SK-N-SH treated with all-trans-retinoic acid at 6 μM for 48 hours (cell line): ENCODE results near the gene EXOC4.

Experiments
- ESRRG ChIP-seq: fragments of 250-450 bp; sonication (Bioruptor Pico); IDR thresholded peaks from 2 replicates; pipeline ENCODE4 v1.6.1; 2021; ENCODE audit warnings: mild to moderate bottlenecking
- OSR1 ChIP-seq: fragments of 250-450 bp; sonication (Bioruptor Pico); IDR thresholded peaks from 2 replicates; pipeline ENCODE4 v1.8.0; 2022; ENCODE audit warnings: moderate library complexity, mild to moderate bottlenecking, inconsistent platforms
- TSHZ2 ChIP-seq: fragments of 250-450 bp; sonication (Bioruptor Pico); IDR thresholded peaks from 2 replicates; pipeline ENCODE4 v1.5.0; 2020; ENCODE audit warnings: mild to moderate bottlenecking, moderate library complexity
- ZNF565 ChIP-seq: fragments of 450-650 bp; formaldehyde crosslinking; conservative IDR thresholded peaks from 2 replicates; pipeline ENCODE4 v1.5.0; 2020; ENCODE audit warnings: low read depth, mild to moderate bottlenecking, moderate library complexity
- ZNF70 ChIP-seq: fragments of 450-650 bp; formaldehyde crosslinking; IDR thresholded peaks from 2 replicates; pipeline ENCODE4 v1.5.0; 2020; ENCODE audit warnings: mild to moderate bottlenecking, moderate library complexity

DNA sequence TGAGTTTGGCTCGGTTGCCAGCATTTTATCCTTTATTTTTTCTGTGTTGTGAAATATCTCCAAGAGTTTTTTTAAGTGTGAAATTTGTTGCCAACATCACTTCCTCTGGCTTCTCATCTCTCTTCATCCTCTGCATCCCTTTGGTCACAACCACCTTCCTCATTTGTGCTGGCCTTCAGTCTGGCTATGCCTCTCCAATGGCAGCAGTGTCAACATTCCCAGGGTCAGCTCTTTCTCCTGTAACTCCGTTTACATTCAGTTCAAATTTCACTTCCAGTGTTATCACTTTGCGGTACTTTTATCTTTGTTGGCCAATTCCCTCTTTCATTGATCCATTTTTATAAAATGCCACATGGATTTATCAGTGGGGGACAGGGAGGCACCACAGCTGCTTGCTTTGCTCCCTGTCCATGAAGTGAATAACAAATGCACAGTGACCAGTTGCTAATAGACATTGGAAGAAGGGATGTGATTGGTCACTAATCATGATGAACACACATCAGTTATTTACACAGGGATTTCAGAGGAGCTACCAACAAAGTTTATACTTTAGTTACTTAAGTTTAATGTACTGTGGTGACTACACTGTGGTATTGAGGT lies 562.8 kb downstream of the EXOC4 start:
- TF ChIP-seq ESRRG (no peak), ZNF70 (CRISPR knock-in tag) (no peak), OSR1 (CRISPR knock-in tag) (no peak), ZNF565 (CRISPR knock-in tag) (no peak), TSHZ2 (no peak)
